Measurements from ENCODE around the gene CHKA. TPM values are rescaled to one million over a fixed set of nuclear protein-coding genes. Genes with fewer than 3 reads are reported as not detected.
A peak's percentile ranks its signal among the peaks of the same experiment; 100 is the strongest.

CHKA gene
- total and polyA plus RNA-seq, 9 of the 15 experiments (the other 6 are each of a cell fraction or from before 2014, with no cell fraction given) = 3.6 to 37.0 (median 30.2) TPM

- TF ChIP-seq, protein P1, sequence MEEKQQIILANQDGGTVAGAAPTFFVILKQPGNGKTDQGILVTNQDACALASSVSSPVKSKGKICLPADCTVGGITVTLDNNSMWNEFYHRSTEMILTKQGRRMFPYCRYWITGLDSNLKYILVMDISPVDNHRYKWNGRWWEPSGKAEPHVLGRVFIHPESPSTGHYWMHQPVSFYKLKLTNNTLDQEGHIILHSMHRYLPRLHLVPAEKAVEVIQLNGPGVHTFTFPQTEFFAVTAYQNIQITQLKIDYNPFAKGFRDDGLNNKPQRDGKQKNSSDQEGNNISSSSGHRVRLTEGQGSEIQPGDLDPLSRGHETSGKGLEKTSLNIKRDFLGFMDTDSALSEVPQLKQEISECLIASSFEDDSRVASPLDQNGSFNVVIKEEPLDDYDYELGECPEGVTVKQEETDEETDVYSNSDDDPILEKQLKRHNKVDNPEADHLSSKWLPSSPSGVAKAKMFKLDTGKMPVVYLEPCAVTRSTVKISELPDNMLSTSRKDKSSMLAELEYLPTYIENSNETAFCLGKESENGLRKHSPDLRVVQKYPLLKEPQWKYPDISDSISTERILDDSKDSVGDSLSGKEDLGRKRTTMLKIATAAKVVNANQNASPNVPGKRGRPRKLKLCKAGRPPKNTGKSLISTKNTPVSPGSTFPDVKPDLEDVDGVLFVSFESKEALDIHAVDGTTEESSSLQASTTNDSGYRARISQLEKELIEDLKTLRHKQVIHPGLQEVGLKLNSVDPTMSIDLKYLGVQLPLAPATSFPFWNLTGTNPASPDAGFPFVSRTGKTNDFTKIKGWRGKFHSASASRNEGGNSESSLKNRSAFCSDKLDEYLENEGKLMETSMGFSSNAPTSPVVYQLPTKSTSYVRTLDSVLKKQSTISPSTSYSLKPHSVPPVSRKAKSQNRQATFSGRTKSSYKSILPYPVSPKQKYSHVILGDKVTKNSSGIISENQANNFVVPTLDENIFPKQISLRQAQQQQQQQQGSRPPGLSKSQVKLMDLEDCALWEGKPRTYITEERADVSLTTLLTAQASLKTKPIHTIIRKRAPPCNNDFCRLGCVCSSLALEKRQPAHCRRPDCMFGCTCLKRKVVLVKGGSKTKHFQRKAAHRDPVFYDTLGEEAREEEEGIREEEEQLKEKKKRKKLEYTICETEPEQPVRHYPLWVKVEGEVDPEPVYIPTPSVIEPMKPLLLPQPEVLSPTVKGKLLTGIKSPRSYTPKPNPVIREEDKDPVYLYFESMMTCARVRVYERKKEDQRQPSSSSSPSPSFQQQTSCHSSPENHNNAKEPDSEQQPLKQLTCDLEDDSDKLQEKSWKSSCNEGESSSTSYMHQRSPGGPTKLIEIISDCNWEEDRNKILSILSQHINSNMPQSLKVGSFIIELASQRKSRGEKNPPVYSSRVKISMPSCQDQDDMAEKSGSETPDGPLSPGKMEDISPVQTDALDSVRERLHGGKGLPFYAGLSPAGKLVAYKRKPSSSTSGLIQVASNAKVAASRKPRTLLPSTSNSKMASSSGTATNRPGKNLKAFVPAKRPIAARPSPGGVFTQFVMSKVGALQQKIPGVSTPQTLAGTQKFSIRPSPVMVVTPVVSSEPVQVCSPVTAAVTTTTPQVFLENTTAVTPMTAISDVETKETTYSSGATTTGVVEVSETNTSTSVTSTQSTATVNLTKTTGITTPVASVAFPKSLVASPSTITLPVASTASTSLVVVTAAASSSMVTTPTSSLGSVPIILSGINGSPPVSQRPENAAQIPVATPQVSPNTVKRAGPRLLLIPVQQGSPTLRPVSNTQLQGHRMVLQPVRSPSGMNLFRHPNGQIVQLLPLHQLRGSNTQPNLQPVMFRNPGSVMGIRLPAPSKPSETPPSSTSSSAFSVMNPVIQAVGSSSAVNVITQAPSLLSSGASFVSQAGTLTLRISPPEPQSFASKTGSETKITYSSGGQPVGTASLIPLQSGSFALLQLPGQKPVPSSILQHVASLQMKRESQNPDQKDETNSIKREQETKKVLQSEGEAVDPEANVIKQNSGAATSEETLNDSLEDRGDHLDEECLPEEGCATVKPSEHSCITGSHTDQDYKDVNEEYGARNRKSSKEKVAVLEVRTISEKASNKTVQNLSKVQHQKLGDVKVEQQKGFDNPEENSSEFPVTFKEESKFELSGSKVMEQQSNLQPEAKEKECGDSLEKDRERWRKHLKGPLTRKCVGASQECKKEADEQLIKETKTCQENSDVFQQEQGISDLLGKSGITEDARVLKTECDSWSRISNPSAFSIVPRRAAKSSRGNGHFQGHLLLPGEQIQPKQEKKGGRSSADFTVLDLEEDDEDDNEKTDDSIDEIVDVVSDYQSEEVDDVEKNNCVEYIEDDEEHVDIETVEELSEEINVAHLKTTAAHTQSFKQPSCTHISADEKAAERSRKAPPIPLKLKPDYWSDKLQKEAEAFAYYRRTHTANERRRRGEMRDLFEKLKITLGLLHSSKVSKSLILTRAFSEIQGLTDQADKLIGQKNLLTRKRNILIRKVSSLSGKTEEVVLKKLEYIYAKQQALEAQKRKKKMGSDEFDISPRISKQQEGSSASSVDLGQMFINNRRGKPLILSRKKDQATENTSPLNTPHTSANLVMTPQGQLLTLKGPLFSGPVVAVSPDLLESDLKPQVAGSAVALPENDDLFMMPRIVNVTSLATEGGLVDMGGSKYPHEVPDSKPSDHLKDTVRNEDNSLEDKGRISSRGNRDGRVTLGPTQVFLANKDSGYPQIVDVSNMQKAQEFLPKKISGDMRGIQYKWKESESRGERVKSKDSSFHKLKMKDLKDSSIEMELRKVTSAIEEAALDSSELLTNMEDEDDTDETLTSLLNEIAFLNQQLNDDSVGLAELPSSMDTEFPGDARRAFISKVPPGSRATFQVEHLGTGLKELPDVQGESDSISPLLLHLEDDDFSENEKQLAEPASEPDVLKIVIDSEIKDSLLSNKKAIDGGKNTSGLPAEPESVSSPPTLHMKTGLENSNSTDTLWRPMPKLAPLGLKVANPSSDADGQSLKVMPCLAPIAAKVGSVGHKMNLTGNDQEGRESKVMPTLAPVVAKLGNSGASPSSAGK (IDR thresholded peaks at IDR 0.05) = no peak
- TF ChIP-seq U2AF1 (optimal IDR thresholded peaks at IDR 0.05; ENCODE audit: low read depth, low read length) (no peak), CTBP1 (IDR thresholded peaks at IDR 0.05; ENCODE audit: borderline replicate concordance) (peak; percentile 99), SUPT5H (IDR thresholded peaks at IDR 0.05) (peak; percentile 55), ADNP (tag; IDR thresholded peaks at IDR 0.05) (no peak), ESRRA (IDR thresholded peaks at IDR 0.05; ENCODE audit: borderline replicate concordance, low read depth) (peak; percentile 96), RHOXF2B (CRISPR knock-in tag; conservative IDR thresholded peaks at IDR 0.05) (no peak), ZBTB7A (IDR thresholded peaks at IDR 0.05; ENCODE audit: borderline replicate concordance, control insufficient read depth, low read depth, low read length) (peak; percentile 97), ZNF431 (CRISPR knock-in tag; IDR thresholded peaks at IDR 0.05) (no peak), XRCC3 (IDR thresholded peaks at IDR 0.05) (no peak), ZNF24 (IDR thresholded peaks at IDR 0.05) (no peak), SLC30A9 (CRISPR knock-in tag; IDR thresholded peaks at IDR 0.05) (no peak), POLR2AphosphoS5 (IDR thresholded peaks at IDR 0.05; ENCODE audit: control insufficient read depth, insufficient read depth, low read depth, low read length) (0 out of 2 replicates have a peak, but pooled peaks have one; percentile 34), ASH1L (IDR thresholded peaks at IDR 0.05; ENCODE audit: borderline replicate concordance, low read depth, partially characterized antibody) (no peak), SMAD2 (IDR thresholded peaks at IDR 0.05; ENCODE audit: low read depth, low read length) (no peak), ZBED1 (IDR thresholded peaks at IDR 0.05) (no peak), ZEB2 (IDR thresholded peaks at IDR 0.05) (no peak), ZKSCAN1 (IDR thresholded peaks at IDR 0.05; ENCODE audit: low read depth, low read length) (no peak), NR4A1 (CRISPR knock-in tag; IDR thresholded peaks at IDR 0.05) (no peak), NR4A1 (tag; IDR thresholded peaks at IDR 0.05) (no peak)
These were observed at the start of gene CHKA (continued) for GRCh38 chr11:68121067-68121899.
